ENCODE measurements around the gene GYS1.
A peak's percentile ranks its signal among the peaks of the same experiment; 100 is the strongest.
"Not testable (repeated sequence)": the region's sequence is repeated elsewhere in the genome, so short reads cannot be mapped to it uniquely, and the experiment has no call there.

Gene GYS1

DNA sequence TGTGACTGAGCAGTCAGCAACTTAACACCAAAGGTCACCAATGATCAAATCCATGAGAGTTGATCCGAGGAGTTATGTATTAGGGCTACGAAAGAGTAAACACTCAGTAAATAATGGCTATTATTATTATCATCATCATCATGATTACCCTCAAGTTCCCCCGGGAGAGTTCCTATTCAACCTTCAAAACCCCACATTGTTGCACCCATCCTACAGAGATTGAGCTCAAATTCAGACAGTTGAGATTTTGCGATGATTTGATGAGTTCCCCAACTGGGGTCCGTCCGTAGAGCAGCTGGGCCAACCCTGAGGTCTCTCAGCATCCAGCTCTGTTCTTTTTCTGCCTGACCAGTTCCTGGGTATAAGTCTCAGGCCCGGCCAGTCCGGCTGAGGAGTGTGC lies 45.0 kb upstream of the GYS1 start:
- not testable (repeated sequence) for DNase-seq; H3K79me1 ChIP-seq (ENCODE audit: low read length); H3K4me2 ChIP-seq (ENCODE audit: low read length); H3K9ac ChIP-seq (ENCODE audit: low read length); H3K4ac ChIP-seq (ENCODE audit: low read depth, low read length); H3K4me3 ChIP-seq (ENCODE audit: low read length); H4K5ac ChIP-seq (ENCODE audit: low read length); H3K79me2 ChIP-seq (ENCODE audit: control insufficient read depth, insufficient read depth, low read length); H3K27ac ChIP-seq (ENCODE audit: low read depth, low read length); H3K18ac ChIP-seq (ENCODE audit: low read length); H2BK15ac ChIP-seq (replicated peaks; ENCODE audit: low read depth); H2AK5ac ChIP-seq (ENCODE audit: low read length); H3K23ac ChIP-seq (ENCODE audit: low read length); H3K56ac ChIP-seq (ENCODE audit: low read length); H2BK5ac ChIP-seq (ENCODE audit: low read length); H3K4me1 ChIP-seq (ENCODE audit: control insufficient read depth, low read depth, low read length); H2BK120ac ChIP-seq (ENCODE audit: low read depth, low read length); H4K8ac ChIP-seq (ENCODE audit: low read depth, low read length); H3K36me3 ChIP-seq (ENCODE audit: control insufficient read depth, insufficient read depth, low read length); H3K27me3 ChIP-seq (ENCODE audit: insufficient read depth, low read length, poor library complexity)
- no CpG with 5 or more reads among the region's 8 CpGs for WGBS (ENCODE audit: extremely low coverage, insufficient coverage, low lambda C conversion rate)

DNA sequence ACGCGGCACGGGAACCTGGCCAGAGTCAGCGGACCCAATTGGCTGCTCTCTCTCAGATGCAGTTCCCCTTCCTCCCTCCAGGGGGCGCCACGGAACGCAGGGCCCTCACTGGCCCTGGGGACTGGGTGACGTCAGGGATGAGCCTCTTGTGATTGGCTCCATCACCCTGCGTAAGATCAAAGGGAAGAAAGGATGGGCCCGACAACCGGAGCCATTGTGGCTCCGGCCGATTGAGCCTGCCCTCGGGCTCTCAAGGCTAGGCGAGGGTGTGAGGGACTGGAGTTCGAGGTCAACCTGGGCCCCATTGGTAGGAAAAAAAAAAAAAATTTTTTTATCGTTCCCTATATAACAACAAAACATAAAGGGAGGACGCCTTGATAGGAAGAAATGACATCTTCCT lies 43.7 kb upstream of the GYS1 start, which contains the start of gene CGB1:
Gene CGB1 (minus strand): TSS at position 81 of the 400 bp plus-strand sequence. CDS start 184 bp downstream, outside the sequence.
- H3K27me3 ChIP-seq (ENCODE audit: insufficient read depth, low read length, poor library complexity); H4K5ac ChIP-seq (ENCODE audit: low read length); H3K9ac ChIP-seq (ENCODE audit: low read length); H3K4me1 ChIP-seq (ENCODE audit: control insufficient read depth, low read depth, low read length); H2BK15ac ChIP-seq (replicated peaks; ENCODE audit: low read depth); H3K79me2 ChIP-seq (ENCODE audit: control insufficient read depth, insufficient read depth, low read length); H3K18ac ChIP-seq (ENCODE audit: low read length); H3K27ac ChIP-seq (ENCODE audit: low read depth, low read length); H3K36me3 ChIP-seq (ENCODE audit: control insufficient read depth, insufficient read depth, low read length); H3K4me3 ChIP-seq (ENCODE audit: low read length); H2AK5ac ChIP-seq (ENCODE audit: low read length); H3K79me1 ChIP-seq (ENCODE audit: low read length); H3K4ac ChIP-seq (ENCODE audit: low read depth, low read length); H2BK5ac ChIP-seq (ENCODE audit: low read length); H2BK120ac ChIP-seq (ENCODE audit: low read depth, low read length); H3K56ac ChIP-seq (ENCODE audit: low read length); H3K4me2 ChIP-seq (ENCODE audit: low read length); H3K23ac ChIP-seq (ENCODE audit: low read length); H4K8ac ChIP-seq (ENCODE audit: low read depth, low read length): not testable (repeated sequence)
- WGBS (ENCODE audit: extremely low coverage, insufficient coverage, low lambda C conversion rate) = no CpG with 5 or more reads among the region's 18 CpGs
- peak; percentile 73 for DNase-seq

DNA sequence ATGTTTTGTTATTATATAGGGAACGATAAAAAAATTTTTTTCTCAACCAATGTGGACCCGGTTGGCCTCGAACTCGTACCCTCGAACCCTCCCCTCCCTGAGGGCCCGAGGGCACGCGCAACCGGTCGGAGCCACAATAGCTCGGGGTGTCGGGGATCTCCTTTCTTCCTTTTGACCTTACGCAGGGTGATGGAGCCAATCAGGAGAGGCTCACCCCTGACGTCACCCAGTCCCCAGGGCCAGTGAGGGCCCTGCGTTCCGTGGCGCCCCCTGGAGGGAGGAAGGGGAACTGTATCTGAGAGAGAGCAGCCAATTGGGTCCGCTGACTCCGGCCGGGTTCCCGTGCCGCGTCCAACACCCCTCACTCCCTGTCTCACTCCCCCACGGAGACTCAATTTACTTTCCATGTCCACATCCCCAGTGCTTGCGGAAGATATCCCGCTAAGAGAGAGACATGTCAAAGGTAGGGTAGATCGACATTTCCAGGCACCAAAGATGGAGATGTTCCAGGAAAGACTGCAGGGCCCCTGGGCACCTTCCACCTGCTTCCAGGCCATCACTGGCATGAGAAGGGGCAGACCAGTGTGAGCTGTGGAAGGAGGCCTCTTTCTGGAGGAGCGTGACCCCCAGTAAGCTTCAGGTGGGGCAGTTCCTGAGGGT lies 38.7 kb upstream of the GYS1 start, which contains the start of gene CGB2:
Gene CGB2 (plus strand): TSS at position 249 of the 660 bp plus-strand sequence. CDS start 206 bp downstream, at position 455.
- not testable (repeated sequence) for H3K4me2 ChIP-seq (ENCODE audit: low read length); H3K9ac ChIP-seq (ENCODE audit: low read length); H3K27me3 ChIP-seq (ENCODE audit: insufficient read depth, low read length, poor library complexity); H2BK5ac ChIP-seq (ENCODE audit: low read length); H2AK5ac ChIP-seq (ENCODE audit: low read length); H3K4ac ChIP-seq (ENCODE audit: low read depth, low read length); H4K8ac ChIP-seq (ENCODE audit: low read depth, low read length); H2BK15ac ChIP-seq (replicated peaks; ENCODE audit: low read depth); H3K79me2 ChIP-seq (ENCODE audit: control insufficient read depth, insufficient read depth, low read length); H3K36me3 ChIP-seq (ENCODE audit: control insufficient read depth, insufficient read depth, low read length); H4K5ac ChIP-seq (ENCODE audit: low read length); H3K18ac ChIP-seq (ENCODE audit: low read length); H3K4me1 ChIP-seq (ENCODE audit: control insufficient read depth, low read depth, low read length); H3K4me3 ChIP-seq (ENCODE audit: low read length); H3K56ac ChIP-seq (ENCODE audit: low read length); H3K23ac ChIP-seq (ENCODE audit: low read length); H2BK120ac ChIP-seq (ENCODE audit: low read depth, low read length); H3K79me1 ChIP-seq (ENCODE audit: low read length); H3K27ac ChIP-seq (ENCODE audit: low read depth, low read length)
- no CpG with 5 or more reads among the region's 28 CpGs for WGBS (ENCODE audit: extremely low coverage, insufficient coverage, low lambda C conversion rate)
- peak; percentile 80 for DNase-seq

DNA sequence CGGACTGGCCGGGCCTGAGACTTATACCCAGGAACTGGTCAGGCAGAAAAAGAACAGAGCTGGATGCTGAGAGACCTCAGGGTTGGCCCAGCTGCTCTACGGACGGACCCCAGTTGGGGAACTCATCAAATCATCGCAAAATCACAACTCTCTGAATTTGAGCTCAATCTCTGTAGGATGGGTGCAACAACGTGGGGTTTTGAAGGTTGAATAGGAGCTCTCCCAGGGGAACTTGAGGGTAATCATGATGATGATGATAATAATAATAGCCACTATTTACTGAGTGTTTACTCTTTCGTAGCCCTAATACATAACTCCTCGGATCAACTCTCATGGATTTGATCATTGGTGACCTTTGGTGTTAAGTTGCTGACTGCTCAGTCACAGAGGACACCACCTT lies 37.2 kb upstream of the GYS1 start:
- not testable (repeated sequence) for DNase-seq; H2BK5ac ChIP-seq (ENCODE audit: low read length); H4K8ac ChIP-seq (ENCODE audit: low read depth, low read length); H2BK120ac ChIP-seq (ENCODE audit: low read depth, low read length); H3K79me1 ChIP-seq (ENCODE audit: low read length); H3K4ac ChIP-seq (ENCODE audit: low read depth, low read length); H2AK5ac ChIP-seq (ENCODE audit: low read length); H3K56ac ChIP-seq (ENCODE audit: low read length); H3K4me1 ChIP-seq (ENCODE audit: control insufficient read depth, low read depth, low read length); H4K5ac ChIP-seq (ENCODE audit: low read length); H3K4me2 ChIP-seq (ENCODE audit: low read length); H3K79me2 ChIP-seq (ENCODE audit: control insufficient read depth, insufficient read depth, low read length); H3K36me3 ChIP-seq (ENCODE audit: control insufficient read depth, insufficient read depth, low read length); H3K18ac ChIP-seq (ENCODE audit: low read length); H3K9ac ChIP-seq (ENCODE audit: low read length); H3K27me3 ChIP-seq (ENCODE audit: insufficient read depth, low read length, poor library complexity); H3K27ac ChIP-seq (ENCODE audit: low read depth, low read length); H3K23ac ChIP-seq (ENCODE audit: low read length); H3K4me3 ChIP-seq (ENCODE audit: low read length); H2BK15ac ChIP-seq (replicated peaks; ENCODE audit: low read depth)
- no CpG with 5 or more reads among the region's 8 CpGs for WGBS (ENCODE audit: extremely low coverage, insufficient coverage, low lambda C conversion rate)

DNA sequence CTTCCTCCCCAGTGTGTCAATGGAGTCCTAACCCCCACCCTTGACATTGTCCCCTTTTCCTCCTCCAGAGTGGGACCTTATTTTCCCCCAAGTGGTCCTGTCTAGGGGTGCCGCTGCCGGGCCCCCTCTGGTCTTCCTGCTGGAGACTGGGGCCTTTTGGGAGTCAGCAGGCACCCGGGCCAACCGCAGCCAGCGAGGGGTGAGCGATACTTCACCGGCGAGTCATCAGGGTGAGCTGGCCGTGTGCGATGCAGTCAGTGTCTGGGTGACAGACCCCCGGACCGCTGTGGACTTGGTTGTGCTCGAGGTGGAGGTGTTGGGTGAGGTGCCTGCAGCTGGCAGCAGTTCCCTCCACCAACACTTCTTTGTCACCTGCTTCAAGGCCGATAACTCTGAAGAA lies 36.6 kb upstream of the GYS1 start:
- not testable (repeated sequence) for H3K4me2 ChIP-seq (ENCODE audit: low read length); H3K27ac ChIP-seq (ENCODE audit: low read depth, low read length); H4K5ac ChIP-seq (ENCODE audit: low read length); H3K56ac ChIP-seq (ENCODE audit: low read length); DNase-seq; H3K9ac ChIP-seq (ENCODE audit: low read length); H3K4me1 ChIP-seq (ENCODE audit: control insufficient read depth, low read depth, low read length); H4K8ac ChIP-seq (ENCODE audit: low read depth, low read length); H2BK15ac ChIP-seq (replicated peaks; ENCODE audit: low read depth); H3K36me3 ChIP-seq (ENCODE audit: control insufficient read depth, insufficient read depth, low read length); H3K79me1 ChIP-seq (ENCODE audit: low read length); H3K27me3 ChIP-seq (ENCODE audit: insufficient read depth, low read length, poor library complexity); H2BK120ac ChIP-seq (ENCODE audit: low read depth, low read length); H3K23ac ChIP-seq (ENCODE audit: low read length); H3K4ac ChIP-seq (ENCODE audit: low read depth, low read length); H2BK5ac ChIP-seq (ENCODE audit: low read length); H3K18ac ChIP-seq (ENCODE audit: low read length); H2AK5ac ChIP-seq (ENCODE audit: low read length); H3K4me3 ChIP-seq (ENCODE audit: low read length); H3K79me2 ChIP-seq (ENCODE audit: control insufficient read depth, insufficient read depth, low read length)
- no CpG with 5 or more reads among the region's 14 CpGs for WGBS (ENCODE audit: extremely low coverage, insufficient coverage, low lambda C conversion rate)

DNA sequence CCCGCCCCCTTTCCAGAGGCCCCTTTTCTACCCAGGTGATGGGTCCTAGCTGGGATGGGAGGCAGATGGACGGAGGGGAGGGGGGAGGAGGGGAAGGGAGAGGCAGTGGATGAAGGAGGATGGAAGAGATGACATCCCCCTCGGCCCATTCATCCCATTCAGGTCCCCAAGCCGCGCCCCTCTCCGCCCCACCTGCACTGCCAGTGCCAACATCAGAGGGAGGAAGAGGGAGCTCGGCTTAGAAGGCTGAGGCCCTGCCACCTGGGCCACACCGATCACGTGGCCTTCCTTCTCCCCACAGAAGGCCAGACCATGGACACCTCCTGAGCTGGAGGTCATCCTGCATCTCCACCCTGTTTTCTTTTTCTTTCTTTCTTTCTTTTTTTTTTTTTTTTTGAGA lies 35.6 kb upstream of the GYS1 start:
- not testable (repeated sequence) for H4K8ac ChIP-seq (ENCODE audit: low read depth, low read length)

More for the DNA sequence above, 35.6 kb upstream of the GYS1 start:
- not testable (repeated sequence) for H2BK15ac ChIP-seq (replicated peaks; ENCODE audit: low read depth); H3K79me2 ChIP-seq (ENCODE audit: control insufficient read depth, insufficient read depth, low read length); H4K5ac ChIP-seq (ENCODE audit: low read length); H3K79me1 ChIP-seq (ENCODE audit: low read length); H3K4me2 ChIP-seq (ENCODE audit: low read length); H2BK5ac ChIP-seq (ENCODE audit: low read length); H2AK5ac ChIP-seq (ENCODE audit: low read length); H3K56ac ChIP-seq (ENCODE audit: low read length); H2BK120ac ChIP-seq (ENCODE audit: low read depth, low read length); H3K9ac ChIP-seq (ENCODE audit: low read length); H3K18ac ChIP-seq (ENCODE audit: low read length); H3K36me3 ChIP-seq (ENCODE audit: control insufficient read depth, insufficient read depth, low read length); H3K4ac ChIP-seq (ENCODE audit: low read depth, low read length); H3K27ac ChIP-seq (ENCODE audit: low read depth, low read length); H3K4me1 ChIP-seq (ENCODE audit: control insufficient read depth, low read depth, low read length); H3K4me3 ChIP-seq (ENCODE audit: low read length); DNase-seq; H3K23ac ChIP-seq (ENCODE audit: low read length); H3K27me3 ChIP-seq (ENCODE audit: insufficient read depth, low read length, poor library complexity)
- WGBS (ENCODE audit: extremely low coverage, insufficient coverage, low lambda C conversion rate) = no CpG with 5 or more reads among the region's 9 CpGs
